Spleen (tissue), 11 donors: ENCODE measurements around the gene MAP3K12. TPM values are rescaled to one million over a fixed set of nuclear protein-coding genes. Genes with fewer than 3 reads are reported as not detected.
"Not testable (repeated sequence)": the region's sequence is repeated elsewhere in the genome, so short reads cannot be mapped to it uniquely, and the experiment has no call there.

Source experiments
- DNase-seq: peaks from one replicate; pipeline ENCODE4 v3.0.0-alpha.2; 2020
- H3K27ac ChIP-seq, 8 donors: fragments of 200-600 bp; sonication (generic) in 7 of 8; 1 replicate in 4 of 8; 2 replicates in 4 of 8; pipeline versions ENCODE4 v1.5.0 to v1.8.0; 2016 to 2021; ENCODE audit warnings: inconsistent platforms in 4 of 8, mild to moderate bottlenecking in 4 of 8, moderate library complexity in 1 of 8
- H3K27me3 ChIP-seq, 7 donors: fragments of 200-600 bp; sonication (generic) in 6 of 7; replicated peaks in 1 of 7; 1 replicate in 4 of 7; 2 replicates in 3 of 7; pipeline versions ENCODE4 v1.5.0 to v1.8.0; 2016 to 2021; ENCODE audit warnings: inconsistent platforms in 3 of 7, mild to moderate bottlenecking in 1 of 7
- H3K36me3 ChIP-seq, 6 donors: fragments of 200-600 bp; sonication (generic) in 5 of 6; 1 replicate in 4 of 6; 2 replicates in 2 of 6; pipeline versions ENCODE4 v1.5.0 to v1.8.0; 2016 to 2021; ENCODE audit warnings: inconsistent platforms in 2 of 6
- H3K4me1 ChIP-seq, 6 donors: fragments of 200-600 bp; sonication (generic) in 5 of 6; 1 replicate in 3 of 6; 2 replicates in 3 of 6; pipeline versions ENCODE4 v1.5.0 to v1.8.0; 2016 to 2021; ENCODE audit warnings: inconsistent platforms in 3 of 6
- H3K4me3 ChIP-seq, 8 donors: fragments of 200-600 bp; sonication (generic) in 7 of 8; 1 replicate in 4 of 8; 2 replicates in 4 of 8; pipeline versions ENCODE4 v1.5.0 to v1.8.0; 2016 to 2021; ENCODE audit warnings: inconsistent platforms in 4 of 8, mild to moderate bottlenecking in 4 of 8, moderate library complexity in 2 of 8
- H3K9me3 ChIP-seq, 8 donors: fragments of 200-600 bp; sonication (generic) in 7 of 8; 1 replicate in 4 of 8; 2 replicates in 4 of 8; pipeline versions ENCODE4 v1.5.0 to v1.8.0; 2016 to 2021; ENCODE audit warnings: inconsistent platforms in 4 of 8
- CTCF ChIP-seq, 11 experiments: fragments of 200-600 bp in 7 of 11; fragments of 450-650 bp in 4 of 11; sonication (generic) in 4 of 11; IDR thresholded peaks in 8 of 11; conservative IDR thresholded peaks in 3 of 11; 1 replicate in 7 of 11; 2 replicates in 4 of 11; pipeline versions ENCODE4 v1.4.0 to v1.8.0; 2016 to 2021; ENCODE audit warnings: antibody characterized with exemption in 11 of 11, inconsistent platforms in 4 of 11, mild to moderate bottlenecking in 1 of 11
- POLR2A ChIP-seq, 3 donors: fragments of 450-650 bp; IDR thresholded peaks; one replicate each; pipeline ENCODE4 v1.5.1; 2017; ENCODE audit warnings: antibody characterized with exemption in 3 of 3, mild to moderate bottlenecking in 1 of 3
- POLR2AphosphoS5 ChIP-seq, 3 donors: sonication (generic); formaldehyde crosslinking; IDR thresholded peaks; one replicate each; pipeline ENCODE4 v1.5.1; 2017; ENCODE audit warnings: antibody characterized with exemption in 3 of 3
- WGBS, 5 donors: extraction: QIAGEN DNeasy Blood & Tissue Kit in 3 of 5; methylation state at CpG; one replicate each; pipeline versions ENCODE4 v1.1.5 to v1.1.7; 2013 to 2018; 5-methylcytosine and 5-hydroxymethylcytosine counted together
- intact Hi-C: fragments of 100-400 bp; cut with DNase I; formaldehyde crosslinking; loops from one replicate; pipeline ENCODE4 v1.15.0; 2023; ENCODE audit warnings: low total_unique reads
- polyA plus RNA-seq, 3 donors: library from polyadenylated mRNA; stranded (reverse); fragments of 200-250 nt; gene quantifications; one replicate each; pipeline ENCODE4 v1.2.1, GENCODE V29; 2013
- total RNA-seq, 7 donors: library from RNA; depleted of rRNA in 3 of 7; stranded (reverse); fragments of >200 nt in 3 of 7; fragmentation: NEBNext Ultra II Directional in 4 of 7; extraction: Animal tissue kit (Norgen Biotek cat#: 25700) in 4 of 7; gene quantifications; one replicate each; pipeline versions ENCODE4 v1.1.0 to v1.2.1, GENCODE V29; 2016 to 2021
- donor health status: healthy with polysubstance abuse.
- donor health status: DM: no; HTN: no; CAD: no; lungs with moderate emphysema.
- donor health status: DM: no; HTN: no; CAD: no.
- donor health status: Bipolar disorder and iron deficiency.
- donor health status: healthy.
- donor health status: DM: no; HTN: no; CAD: no.
- donor health status: DM: yes; HTN: yes; CAD: no.

MAP3K12 gene
- total and polyA plus RNA-seq, 10 donors, result 8.0 to 27.4 (median 18.0) TPM

- peaks cover 25 to 59% (median 37%) of the 10 kb centered on the region in 6 donors for H3K4me1 ChIP-seq
- TF ChIP-seq POLR2A (IDR thresholded peaks at IDR 0.05), result no peak
- peak in 1 of 3 donors; percentile 6 for TF ChIP-seq POLR2AphosphoS5 (IDR thresholded peaks at IDR 0.05)
- no peaks in the 10 kb centered on the region for H3K27me3 ChIP-seq
- H3K36me3 ChIP-seq, result peaks cover 4 to 70% (median 42%) of the 10 kb centered on the region in 6 donors
- intact Hi-C loops, result loop anchor here (10.0 kb wide), 1 partner anchor 54 kb away; the partner anchor contains the start of genes NPFF and TARBP2
- no peak overlapping the region for H3K4me3 ChIP-seq
- no peaks in the 10 kb centered on the region for H3K9me3 ChIP-seq
- WGBS, 5 donors, result 85 to 96% (median 91%) methylated on average over 7 of the region's 7 CpGs
- DNase-seq, result no peak
- H3K27ac ChIP-seq, result peak overlapping the region in 2 of 8 donors; percentile 17 to 97
Observed at GRCh38 chr12:53450936-53451335, 48.3 kb downstream of the MAP3K12 start.

- H3K4me3 ChIP-seq, H3K9me3 ChIP-seq, intact Hi-C loops, H3K27me3 ChIP-seq, DNase-seq: not testable (repeated sequence)
- 91 to 96% (median 93%) methylated on average over 11 of the region's 11 CpGs for WGBS, 5 donors
- Histone ChIP-seq H3K4me1 (peaks cover 24 to 68% (median 46%) of the 10 kb centered on the region in 6 donors), H3K27ac (peak overlapping the region in 1 of 8 donors; percentile 8), H3K36me3 (peaks cover 0 to 72% (median 51%) of the 10 kb centered on the region in 6 donors)
Observed at GRCh38 chr12:53444593-53445325, 54.5 kb downstream of the MAP3K12 start.

GRCh38 chr12:53443955-53444354, 55.3 kb downstream of the MAP3K12 start:
- no peak for DNase-seq
- peaks cover 24 to 68% (median 46%) of the 10 kb centered on the region in 6 donors for H3K4me1 ChIP-seq
- H3K4me3 ChIP-seq, result peak overlapping the region in 1 of 8 donors; percentile 2
- intact Hi-C loops, result no loop called here
- no peaks in the 10 kb centered on the region for H3K9me3 ChIP-seq
- WGBS, 5 donors, result 92 to 95% (median 94%) methylated on average over 4 of the region's 4 CpGs
- no peaks in the 10 kb centered on the region for H3K27me3 ChIP-seq
- peaks cover 0 to 64% (median 49%) of the 10 kb centered on the region in 6 donors for H3K36me3 ChIP-seq
- H3K27ac ChIP-seq, result peak overlapping the region in 2 of 8 donors; percentile 26 to 36
- no peak for TF ChIP-seq POLR2A (IDR thresholded peaks at IDR 0.05)
- no peak for TF ChIP-seq POLR2AphosphoS5 (IDR thresholded peaks at IDR 0.05)
- TF ChIP-seq CTCF (IDR thresholded peaks at IDR 0.05 in 8 of 11, conservative IDR thresholded peaks at IDR 0.05 in 3 of 11), result no peak

GRCh38 chr12:53441040-53441833, 58.0 kb downstream of the MAP3K12 start, which contains the start of gene PRR13:
Gene PRR13 (plus strand): TSS chr12:53441734. CDS start chr12:53442715, 981 bp downstream.
- TF ChIP-seq POLR2AphosphoS5 (IDR thresholded peaks at IDR 0.05) (peak; percentile 81 to 99 (median 98)), CTCF (IDR thresholded peaks at IDR 0.05 in 8 of 11, conservative IDR thresholded peaks at IDR 0.05 in 3 of 11) (peak in 1 of 11 experiments; percentile 30), POLR2A (IDR thresholded peaks at IDR 0.05) (peak; percentile 60 to 94 (median 76))
- Histone ChIP-seq H3K9me3 (no peaks in the 10 kb centered on the region), H3K4me3 (peak within 1 kb of the TSS; percentile 66 to 95 (median 80)), H3K27ac (peak within 1 kb of the TSS; percentile 88 to 95 (median 94)), H3K27me3 (no peaks in the 10 kb centered on the region), H3K36me3 (peaks cover 0 to 37% (median 27%) of the 10 kb centered on the region in 6 donors), H3K4me1 (peaks cover 24 to 56% (median 46%) of the 10 kb centered on the region in 6 donors)
- WGBS, 5 donors, result 1 to 2% (median 2%) methylated on average over 24 to 31 of the region's 31 CpGs
- DNase-seq, result peak; percentile 99
- intact Hi-C loops, result no loop called here

- intact Hi-C loops, DNase-seq, H3K4me3 ChIP-seq, H3K27me3 ChIP-seq, H3K9me3 ChIP-seq, H3K27ac ChIP-seq: not testable (repeated sequence)
- Histone ChIP-seq H3K4me1 (peaks cover 15 to 40% (median 31%) of the 10 kb centered on the region in 6 donors), H3K36me3 (peaks cover 0 to 20% (median 11%) of the 10 kb centered on the region in 6 donors)
Observed at GRCh38 chr12:53439582-53439981, 59.7 kb downstream of the MAP3K12 start.

- H3K36me3 ChIP-seq, H3K27ac ChIP-seq, H3K4me3 ChIP-seq, H3K4me1 ChIP-seq, intact Hi-C loops, H3K27me3 ChIP-seq, H3K9me3 ChIP-seq: not testable (repeated sequence)
- DNase-seq, result peak; percentile 65
- 72 to 86% (median 84%) methylated on average over 9 of the region's 9 CpGs for WGBS, 5 donors
Observed at GRCh38 chr12:53435326-53435725, 63.9 kb downstream of the MAP3K12 start.
